DLD1 (cell line): Measurements from ENCODE around the gene MUC3A.
"Not testable (repeated sequence)": the region's sequence is repeated elsewhere in the genome, so short reads cannot be mapped to it uniquely, and the experiment has no call there.

Experiments
- in situ Hi-C: cut with HindIII; loops from 2 replicates; pipeline ENCODE4 v1.10.0; 2017; ENCODE audit warnings: low sequenced_read_pairs

Gene MUC3A

GRCh38 chr7:100949227-100949932 lies at the start of gene MUC3A:
Gene MUC3A (plus strand): TSS chr7:100949534. CDS start chr7:100949625, 91 bp downstream.
- in situ Hi-C loops, result no loop called here

GRCh38 chr7:100900978-100901377 lies 48.4 kb upstream of the MUC3A start:
- in situ Hi-C loops, result no loop called here

DNA sequence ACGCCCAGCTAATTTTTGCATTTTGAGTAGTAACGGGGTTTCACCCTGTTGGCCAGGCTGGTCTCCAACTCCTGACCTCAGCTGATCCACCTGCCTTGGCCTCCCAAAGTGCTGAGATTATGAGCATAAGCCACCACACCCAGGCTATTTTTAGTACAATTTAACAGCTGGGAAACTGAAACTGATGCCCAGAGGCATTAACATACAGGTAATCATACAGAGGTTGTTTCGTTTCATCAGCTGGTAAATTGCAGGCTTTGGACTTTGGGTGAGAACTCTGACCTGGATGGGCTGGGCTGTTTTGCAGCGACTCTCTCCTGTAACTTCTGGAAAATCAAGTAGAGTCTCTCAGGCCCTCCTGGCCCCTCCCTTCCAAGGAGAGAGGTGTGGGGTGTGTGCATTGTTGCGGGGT lies 47.4 kb upstream of the MUC3A start:
- in situ Hi-C loops, result no loop called here

DNA sequence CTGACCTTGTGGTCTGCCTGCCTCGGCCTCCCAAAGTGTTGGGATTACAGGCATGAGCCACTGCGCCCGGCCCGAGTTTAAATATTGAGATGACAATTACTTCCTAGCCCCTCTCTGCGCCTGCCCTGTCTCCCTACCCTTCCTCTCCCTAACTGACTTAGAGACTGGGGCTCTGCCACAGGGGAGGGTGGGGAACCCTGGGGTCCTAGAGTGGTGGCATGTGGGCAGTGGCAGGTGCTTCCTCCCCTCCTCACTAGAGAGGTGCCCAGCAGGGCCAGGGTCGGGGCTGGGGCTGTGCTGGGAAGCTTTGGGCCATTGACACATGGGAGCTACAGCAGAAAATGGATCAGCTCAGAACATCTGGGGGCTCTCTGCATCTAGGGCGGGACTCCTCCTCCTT lies 46.7 kb upstream of the MUC3A start:
- in situ Hi-C loops, result no loop called here

- in situ Hi-C loops, result no loop called here
Observed at GRCh38 chr7:100908512-100908911, 40.8 kb upstream of the MUC3A start.

- in situ Hi-C loops, result not testable (repeated sequence)
Observed at GRCh38 chr7:100910443-100910842, 38.9 kb upstream of the MUC3A start.

- in situ Hi-C loops, result no loop called here
Observed at GRCh38 chr7:100911484-100911883, 37.9 kb upstream of the MUC3A start.

GRCh38 chr7:100914208-100914878 lies 35.0 kb upstream of the MUC3A start:
- in situ Hi-C loops, result no loop called here

- in situ Hi-C loops, result no loop called here
Observed at GRCh38 chr7:100914879-100915447, 34.4 kb upstream of the MUC3A start.

GRCh38 chr7:100919335-100919734 lies 30.0 kb upstream of the MUC3A start:
- in situ Hi-C loops, result not testable (repeated sequence)

- in situ Hi-C loops, result not testable (repeated sequence)
Observed at GRCh38 chr7:100919779-100920437, 29.4 kb upstream of the MUC3A start.

DNA sequence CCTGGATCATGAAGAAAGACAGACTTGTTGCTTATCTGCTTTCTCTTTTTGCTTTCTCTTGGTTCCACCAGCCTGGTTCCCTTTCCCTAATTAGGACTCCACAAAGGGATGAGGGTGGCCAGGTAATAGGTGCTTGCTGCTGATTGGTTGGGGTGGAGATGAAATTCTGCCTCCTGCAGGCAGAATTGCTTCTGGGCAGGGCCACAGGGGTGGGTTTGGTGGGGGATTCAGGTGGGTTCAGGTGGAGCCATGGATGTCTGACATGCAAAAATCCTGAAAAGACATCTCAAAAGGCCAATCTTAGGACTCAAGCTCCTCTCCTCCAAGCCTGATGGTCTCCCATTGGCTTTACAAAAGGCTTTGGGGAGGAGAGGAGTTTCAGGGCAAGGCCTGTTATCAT lies 28.3 kb upstream of the MUC3A start:
- in situ Hi-C loops, result no loop called here

- in situ Hi-C loops, result not testable (repeated sequence)
Observed at GRCh38 chr7:100923616-100924015, 25.7 kb upstream of the MUC3A start.

GRCh38 chr7:100929808-100930174 lies 19.5 kb upstream of the MUC3A start:
- in situ Hi-C loops, result no loop called here

GRCh38 chr7:100933734-100934133 lies 15.6 kb upstream of the MUC3A start:
- in situ Hi-C loops, result no loop called here

DNA sequence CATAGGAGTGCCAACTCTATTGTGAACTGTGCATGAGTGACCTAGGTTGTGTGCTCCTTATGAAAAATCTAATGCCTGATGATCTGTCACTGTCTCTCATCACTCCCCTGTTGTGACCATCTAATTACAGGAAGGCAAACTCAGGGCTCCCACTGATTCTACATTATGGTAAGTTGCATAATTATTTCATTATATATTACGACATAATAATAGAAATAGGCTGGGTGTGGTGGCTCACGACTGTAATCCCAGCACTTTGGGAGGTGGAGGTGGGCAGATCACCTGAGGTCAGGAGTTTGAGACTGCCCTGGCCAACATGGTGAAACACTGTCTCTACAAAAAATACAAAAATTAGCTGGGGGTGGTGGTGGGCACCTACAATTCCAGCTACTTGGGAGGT lies 14.0 kb upstream of the MUC3A start:
- in situ Hi-C loops, result not testable (repeated sequence)

DNA sequence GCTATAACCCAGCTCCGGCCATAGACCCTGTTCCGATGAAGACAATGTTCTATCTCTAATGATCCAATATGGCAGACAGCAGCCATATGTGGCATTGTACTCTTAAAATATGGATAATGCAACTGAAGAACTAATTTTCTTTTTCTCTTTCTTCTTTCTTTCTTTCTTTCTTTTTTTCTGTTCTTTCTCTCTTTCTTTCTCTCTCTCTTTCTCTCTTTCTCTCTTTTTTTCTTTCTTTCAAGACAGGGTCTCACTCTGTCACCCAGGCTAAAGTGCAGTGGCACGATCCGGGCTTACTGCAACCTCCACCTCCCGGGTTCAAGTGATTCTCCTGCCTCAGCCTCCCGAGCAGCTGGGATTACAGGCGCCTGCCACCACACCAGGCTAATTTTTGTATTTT lies 13.2 kb upstream of the MUC3A start:
- in situ Hi-C loops, result not testable (repeated sequence)

GRCh38 chr7:100942045-100942774 lies 7.1 kb upstream of the MUC3A start:
- in situ Hi-C loops, result no loop called here

GRCh38 chr7:100943693-100944092 lies 5.6 kb upstream of the MUC3A start:
- in situ Hi-C loops, result no loop called here

GRCh38 chr7:100944138-100944537 lies 5.2 kb upstream of the MUC3A start:
- in situ Hi-C loops, result no loop called here

GRCh38 chr7:100946111-100946510 lies 3.2 kb upstream of the MUC3A start:
- in situ Hi-C loops, result no loop called here
